ENCODE measurements around the gene RASSF5.

The RASSF5 gene, protein sequence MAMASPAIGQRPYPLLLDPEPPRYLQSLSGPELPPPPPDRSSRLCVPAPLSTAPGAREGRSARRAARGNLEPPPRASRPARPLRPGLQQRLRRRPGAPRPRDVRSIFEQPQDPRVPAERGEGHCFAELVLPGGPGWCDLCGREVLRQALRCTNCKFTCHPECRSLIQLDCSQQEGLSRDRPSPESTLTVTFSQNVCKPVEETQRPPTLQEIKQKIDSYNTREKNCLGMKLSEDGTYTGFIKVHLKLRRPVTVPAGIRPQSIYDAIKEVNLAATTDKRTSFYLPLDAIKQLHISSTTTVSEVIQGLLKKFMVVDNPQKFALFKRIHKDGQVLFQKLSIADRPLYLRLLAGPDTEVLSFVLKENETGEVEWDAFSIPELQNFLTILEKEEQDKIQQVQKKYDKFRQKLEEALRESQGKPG

DNA sequence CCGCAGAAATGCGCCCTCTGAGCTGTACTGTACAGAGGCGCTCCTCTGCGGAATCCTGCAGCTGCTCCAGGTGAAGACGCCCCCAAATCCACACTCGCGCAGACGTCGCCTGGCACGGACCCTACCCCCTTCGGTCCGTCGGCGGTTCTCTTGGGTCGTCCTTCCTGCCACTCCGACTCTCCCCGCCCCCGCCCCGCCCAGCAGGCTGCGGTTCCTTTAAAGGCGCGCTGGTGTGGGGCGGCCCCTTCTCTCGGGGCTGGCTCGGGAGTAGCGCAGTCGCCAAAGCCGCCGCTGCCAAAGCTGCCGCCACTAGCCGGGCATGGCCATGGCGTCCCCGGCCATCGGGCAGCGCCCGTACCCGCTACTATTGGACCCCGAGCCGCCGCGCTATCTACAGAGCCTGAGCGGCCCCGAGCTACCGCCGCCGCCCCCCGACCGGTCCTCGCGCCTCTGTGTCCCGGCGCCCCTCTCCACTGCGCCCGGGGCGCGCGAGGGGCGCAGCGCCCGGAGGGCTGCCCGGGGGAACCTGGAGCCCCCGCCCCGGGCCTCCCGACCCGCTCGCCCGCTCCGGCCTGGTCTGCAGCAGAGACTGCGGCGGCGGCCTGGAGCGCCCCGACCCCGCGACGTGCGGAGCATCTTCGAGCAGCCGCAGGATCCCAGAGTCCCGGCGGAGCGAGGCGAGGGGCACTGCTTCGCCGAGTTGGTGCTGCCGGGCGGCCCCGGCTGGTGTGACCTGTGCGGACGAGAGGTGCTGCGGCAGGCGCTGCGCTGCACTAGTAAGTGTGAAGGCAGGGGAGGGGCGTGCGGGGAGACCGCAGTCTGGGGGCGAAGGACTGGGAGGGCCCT lies at the start of gene RASSF5:
RASSF5 (plus strand) TSS at position 248 of the 846 bp plus-strand sequence; CDS start at position 320, 72 bp downstream.
- FAIRE-seq: no peak

DNA sequence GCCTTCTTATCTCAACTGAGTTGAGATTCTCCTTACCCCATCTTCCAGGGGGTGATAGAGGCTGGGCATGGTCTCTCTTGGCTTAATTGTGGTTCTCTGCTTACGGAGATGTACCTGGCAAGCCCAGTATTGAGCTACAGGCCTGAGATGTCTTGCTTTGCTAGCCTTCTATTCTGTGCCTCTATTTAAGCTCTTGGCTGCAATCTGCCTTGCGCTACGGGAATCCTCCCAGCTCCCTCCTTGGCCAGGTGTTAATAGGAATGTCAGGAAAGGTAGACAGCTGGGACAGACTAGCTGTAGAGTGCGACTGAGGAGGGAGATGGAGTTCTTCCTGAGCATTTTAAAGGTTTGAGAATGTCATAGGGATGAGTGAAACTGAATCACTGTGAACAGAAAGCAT lies 47.6 kb upstream of the RASSF5 start:
- FAIRE-seq: no peak

DNA sequence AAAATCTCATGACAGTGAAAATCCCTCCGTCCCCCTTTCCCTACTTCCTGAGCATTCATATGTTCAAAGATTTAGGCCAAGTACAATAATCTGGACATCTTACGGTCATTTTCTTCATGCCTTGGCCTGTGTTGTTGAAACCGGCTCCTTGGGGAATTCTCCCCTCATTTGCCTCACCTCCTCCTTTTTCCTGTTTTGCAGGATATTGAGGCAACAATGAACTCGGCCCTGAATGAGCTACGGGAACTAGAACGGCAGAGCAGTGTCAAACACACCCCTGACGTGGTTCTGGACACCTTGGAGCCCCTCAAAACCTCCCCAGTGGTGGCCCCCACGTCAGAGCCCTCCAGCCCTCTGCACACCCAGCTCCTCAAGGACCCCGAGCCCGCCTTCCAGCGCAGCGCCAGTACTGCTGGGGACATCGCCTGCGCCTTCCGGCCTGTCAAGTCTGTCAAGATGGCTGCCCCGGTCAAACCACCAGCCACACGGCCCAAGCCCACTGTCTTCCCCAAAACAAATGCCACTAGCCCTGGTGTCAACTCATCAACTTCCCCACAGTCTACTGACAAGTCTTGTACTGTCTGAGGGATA lies 46.4 kb upstream of the RASSF5 start:
- no peak for FAIRE-seq

DNA sequence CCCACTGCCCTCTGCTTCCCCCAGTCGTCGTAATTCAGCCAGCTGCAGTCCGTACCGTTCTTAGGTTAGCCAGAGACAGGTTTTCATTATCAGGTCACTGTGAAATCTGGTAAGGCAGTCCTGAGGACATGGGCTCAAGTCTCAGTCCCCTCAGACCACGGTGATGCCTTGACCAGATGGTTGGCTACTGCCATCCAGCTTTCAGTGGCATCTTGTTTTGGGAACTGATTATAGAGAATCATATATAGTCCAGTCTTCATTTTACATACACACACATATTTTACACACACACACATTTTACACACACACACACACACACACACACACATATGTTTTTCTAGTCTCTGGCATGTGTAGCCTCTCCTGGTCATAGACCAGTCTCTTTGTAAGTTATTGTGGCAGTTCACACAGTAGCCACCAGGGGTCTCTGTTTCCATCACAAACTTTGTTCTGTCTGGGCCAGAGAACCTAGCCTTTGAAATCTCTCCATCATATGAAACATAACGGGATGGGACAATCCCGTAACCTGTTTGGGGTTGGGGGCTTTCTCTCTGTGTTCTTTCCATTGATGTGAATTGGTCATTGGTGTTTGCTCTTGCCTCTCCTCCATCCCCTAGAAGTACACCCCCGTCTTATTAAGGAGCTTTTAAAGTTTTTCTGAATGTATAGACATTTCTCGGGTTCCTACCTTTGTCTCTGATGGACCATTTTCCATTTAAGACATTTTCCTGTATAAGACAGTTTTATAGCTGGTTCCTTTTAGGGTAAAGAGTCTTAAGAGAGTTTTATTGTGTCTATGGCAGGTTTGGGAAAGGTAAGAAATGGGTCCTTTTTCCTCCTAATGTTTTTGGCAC lies 45.5 kb upstream of the RASSF5 start:
- peak; percentile 88 for FAIRE-seq

DNA sequence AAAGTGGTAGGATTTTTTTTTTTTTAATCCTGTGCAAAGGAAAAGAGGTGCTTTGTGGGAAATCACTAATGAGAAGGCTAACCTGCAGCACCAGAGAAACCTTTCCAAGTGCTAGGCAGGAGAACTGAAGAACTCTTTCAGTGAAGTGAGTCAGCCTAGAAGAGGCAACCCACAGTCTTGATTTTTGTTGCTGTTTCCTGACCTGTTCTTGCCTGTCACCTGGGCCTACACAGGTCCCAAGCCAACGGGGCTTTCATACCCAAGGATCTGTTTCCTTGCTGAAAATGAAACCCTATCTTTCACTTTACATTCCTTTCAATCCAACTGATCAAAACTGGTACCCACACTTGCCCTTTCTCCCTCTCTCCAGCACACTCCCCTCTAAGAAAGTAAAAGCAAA lies 44.2 kb upstream of the RASSF5 start:
- no peak for FAIRE-seq

DNA sequence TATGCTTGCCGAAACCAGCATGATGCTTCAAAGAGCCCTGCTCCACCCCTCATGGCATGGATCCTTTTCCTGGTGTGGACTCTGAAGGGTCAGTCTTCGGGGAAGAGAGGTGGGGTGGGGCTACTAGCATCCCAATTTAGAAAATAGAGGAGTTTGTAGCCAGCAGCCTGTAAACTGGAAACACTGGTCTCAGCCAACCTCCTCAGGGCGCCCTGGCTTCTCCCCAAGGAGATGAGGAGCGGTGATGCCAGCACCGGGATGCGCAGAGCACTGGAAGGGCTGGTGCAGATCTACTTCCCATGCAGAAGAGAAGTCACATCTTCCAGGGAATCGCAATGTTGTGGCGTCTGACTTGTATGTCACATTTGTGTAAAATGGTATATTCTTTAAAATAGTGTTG lies 43.4 kb upstream of the RASSF5 start:
- FAIRE-seq: no peak

DNA sequence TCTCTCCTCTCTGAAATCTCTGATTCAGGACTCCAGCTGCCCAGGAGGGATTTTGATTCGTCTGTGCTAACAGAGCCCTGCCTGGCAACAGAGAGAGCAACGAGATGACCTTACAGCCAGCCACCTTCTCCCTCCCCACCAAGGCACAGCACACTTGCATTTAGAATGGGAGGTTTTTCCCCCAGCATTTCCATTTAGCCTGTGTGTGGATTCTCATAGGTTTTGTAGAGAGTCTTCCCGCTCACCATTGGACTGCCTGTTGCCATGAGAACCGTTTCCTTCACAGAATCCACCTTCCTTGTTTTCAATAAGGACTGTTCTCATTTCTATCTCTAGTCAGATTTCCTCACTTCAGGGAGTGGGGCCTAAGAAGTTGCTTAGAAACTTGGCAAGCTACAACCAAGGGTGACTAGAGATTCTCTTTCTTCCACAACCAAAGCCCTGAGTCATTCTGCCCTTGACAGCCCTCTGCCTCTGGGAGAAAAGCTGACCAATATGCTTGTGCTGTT lies 42.8 kb upstream of the RASSF5 start:
- FAIRE-seq: no peak

DNA sequence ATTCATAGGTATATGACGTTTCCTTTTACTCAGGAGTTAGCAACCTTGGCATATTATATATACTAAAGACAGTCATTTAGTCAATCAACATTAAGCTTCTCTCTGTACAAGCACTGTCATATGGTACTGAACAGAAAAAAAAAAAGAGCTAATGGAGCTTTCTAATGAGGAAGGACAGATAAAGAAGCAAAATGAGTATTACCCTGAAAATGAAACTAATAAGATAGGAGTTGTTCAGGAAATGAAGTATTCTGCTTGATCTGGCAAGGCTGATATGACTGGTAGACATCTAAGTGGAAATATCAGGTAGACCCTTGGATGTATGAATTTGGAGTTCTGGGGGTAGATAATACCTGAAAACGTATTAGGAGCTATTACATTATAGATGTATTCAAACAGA lies 41.4 kb upstream of the RASSF5 start:
- FAIRE-seq: no peak

DNA sequence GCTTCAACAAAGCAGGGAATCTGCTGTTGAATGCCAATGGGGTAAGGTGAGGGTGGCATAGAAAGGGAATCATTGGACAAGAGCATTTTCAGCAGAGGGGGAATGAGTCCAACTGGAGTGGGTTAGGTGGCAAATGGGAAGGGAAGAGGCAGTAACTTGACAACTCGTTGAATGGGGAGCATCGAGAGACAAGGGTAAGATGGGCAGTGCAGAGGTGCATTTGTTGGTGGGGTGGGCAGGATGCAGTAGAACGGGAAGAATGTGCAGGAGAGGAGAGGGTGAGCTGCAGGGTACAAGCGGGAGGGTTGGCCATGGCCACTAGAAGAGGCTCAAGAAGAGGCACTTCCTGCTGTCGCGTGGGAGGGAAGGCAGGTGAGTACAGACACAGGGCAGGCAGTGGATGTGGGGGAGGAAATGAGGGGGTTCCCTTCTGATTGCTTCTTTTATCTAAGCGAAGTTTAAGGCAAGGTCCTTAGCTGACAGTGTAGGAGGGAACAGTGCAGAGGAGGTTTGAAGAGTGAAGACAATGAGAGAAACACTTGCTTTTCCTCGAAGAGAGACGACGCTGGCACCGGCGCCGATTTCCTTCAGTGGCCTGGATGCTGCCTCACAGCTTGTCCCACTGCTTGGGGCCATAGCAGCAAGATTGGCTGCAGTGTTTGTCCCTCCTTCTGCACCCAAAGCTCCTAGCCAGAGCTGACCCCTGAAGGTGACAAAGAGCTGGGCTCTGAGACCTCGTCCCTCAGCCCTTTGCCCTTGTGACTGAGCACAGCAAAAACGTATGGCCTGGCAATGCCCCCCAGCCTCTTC lies 40.3 kb upstream of the RASSF5 start:
- FAIRE-seq: no peak

DNA sequence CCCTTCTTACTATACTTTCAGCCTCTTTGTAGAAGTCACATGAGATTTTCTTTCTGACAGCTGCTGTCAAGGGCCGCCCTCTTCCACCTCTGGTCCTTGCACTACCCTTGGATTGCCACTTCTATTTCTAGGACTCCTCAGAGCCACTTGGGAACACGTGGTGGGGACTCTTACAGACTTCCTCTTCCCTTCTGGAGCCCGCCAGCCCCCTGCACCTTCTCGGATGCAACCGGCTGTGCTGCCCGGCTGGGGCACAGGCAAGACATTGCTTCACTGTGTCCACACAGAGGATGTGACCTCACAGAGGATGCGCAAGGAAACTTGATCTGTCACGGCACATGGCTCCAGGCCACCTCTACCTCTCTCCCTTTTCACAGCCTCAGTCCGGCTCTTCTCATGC lies 39.4 kb upstream of the RASSF5 start:
- FAIRE-seq: no peak

DNA sequence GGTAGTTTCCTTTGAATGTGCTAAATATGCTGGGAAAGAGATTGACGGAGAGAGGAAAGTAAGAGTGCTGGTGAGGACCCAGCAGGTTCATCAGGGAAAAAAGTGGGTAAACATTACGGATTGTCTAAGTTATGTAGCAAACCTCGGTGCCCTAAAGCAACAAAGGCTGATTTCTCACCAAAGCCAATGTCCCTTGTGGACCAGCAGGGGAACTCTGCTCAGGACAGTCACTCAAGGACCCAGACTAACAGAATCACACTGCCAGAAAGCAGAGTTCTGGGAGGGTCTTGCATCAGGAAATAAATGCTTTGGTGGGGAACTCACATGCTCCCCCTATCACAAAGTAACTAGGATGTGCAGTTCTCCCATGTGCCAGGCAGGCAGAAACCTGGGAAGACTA lies 38.8 kb upstream of the RASSF5 start:
- FAIRE-seq: no peak

DNA sequence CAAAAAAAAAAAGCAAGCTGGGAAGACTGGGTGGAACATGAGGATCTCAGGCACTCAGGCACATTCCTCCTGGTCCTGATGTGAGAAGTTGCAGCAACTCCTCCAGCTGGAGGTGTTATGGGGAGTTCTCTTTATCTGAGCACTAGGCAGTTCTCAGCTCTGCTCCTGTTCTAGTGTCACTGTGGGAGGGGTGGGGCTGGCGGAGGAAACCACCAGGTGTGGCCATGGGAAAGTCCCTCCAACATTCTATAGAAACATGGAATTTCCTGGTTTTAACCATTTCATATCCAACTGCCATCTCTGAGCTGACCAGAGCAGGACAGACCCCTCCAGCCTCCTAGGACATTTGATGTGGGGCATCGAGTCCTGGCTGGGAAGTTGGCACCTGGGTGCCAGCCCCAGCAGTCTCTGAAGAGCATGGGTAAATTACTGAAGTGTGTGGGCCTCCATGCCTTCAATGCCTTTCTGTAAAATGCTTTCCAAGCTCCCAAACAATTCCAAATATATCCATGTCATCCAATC lies 37.9 kb upstream of the RASSF5 start:
- FAIRE-seq: no peak

DNA sequence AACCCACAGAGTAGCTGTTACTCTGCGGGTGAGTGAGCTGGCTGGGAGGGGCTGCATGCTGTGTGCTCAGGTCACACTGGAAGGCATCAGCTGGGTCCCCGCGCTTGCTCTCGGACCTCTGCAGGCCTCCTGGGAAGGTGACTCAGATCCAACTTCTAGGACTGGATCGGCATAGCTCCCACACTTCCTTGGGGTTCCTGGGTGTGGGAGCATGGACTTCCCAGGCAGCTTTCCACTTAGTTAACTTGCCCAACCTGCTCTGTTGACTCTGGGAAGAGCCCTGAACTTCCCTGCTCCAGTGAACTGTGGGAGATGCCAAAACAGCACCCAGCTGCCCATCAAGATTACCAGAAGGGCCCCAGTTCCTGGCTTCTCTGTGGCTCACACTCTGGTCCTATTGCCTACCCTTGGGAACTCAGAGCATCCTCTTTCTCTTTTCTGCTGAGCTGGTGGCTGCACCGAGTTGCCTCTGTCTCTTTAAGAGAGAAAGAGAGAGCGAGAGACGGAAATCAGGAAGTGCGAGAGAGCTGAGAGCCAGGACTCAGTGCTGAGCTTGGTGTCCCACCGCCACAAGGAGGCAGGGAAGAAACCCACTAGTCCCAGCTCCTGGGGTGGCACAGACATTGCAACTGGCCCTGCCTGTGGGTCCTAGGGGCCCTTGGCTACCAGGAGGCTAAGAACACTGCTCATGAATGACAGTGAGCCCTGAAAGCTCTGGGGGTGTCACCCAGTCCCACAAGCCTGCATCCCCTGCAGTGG lies 37.2 kb upstream of the RASSF5 start, which contains the start of gene IKBKE:
IKBKE (plus strand) TSS at position 544 of the 759 bp plus-strand sequence. CDS start 2,752 bp downstream, outside the sequence.
- peak; percentile 52 for FAIRE-seq

DNA sequence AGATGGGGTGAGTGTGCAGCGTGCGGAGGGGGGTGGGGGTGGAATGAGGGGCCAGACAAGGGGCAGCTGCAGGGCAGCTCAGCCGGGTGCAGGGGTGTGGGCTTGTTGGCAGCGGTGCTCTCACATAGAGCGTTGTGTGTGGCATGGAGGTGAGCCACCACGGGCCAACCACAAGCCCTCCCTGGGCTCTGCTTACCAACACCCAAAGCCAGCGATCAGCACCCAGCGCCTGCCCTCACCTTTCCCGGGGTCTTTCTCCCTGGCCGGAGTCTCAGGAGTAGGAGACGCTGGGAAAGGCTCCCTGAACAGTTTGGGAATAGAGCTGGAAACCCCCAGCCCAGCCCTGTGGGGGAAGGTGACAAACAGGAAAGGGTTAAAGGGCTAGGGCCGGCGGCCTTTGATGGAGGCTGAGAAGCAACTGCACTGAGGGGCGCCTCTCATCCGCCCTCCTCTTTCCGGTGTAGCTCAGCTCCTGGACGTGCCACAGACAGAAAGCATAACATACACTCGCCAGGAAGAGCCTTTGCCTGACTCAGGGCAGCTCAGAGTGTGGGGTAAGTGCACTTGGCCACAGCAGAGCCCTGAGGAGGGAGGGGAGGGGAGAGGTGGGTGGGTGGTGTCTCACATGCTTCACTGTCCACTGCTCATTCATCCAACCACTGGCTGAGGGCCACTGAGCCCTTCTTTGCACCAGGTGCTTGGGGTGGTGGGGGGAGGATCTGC lies 36.5 kb upstream of the RASSF5 start:
- no peak for FAIRE-seq

DNA sequence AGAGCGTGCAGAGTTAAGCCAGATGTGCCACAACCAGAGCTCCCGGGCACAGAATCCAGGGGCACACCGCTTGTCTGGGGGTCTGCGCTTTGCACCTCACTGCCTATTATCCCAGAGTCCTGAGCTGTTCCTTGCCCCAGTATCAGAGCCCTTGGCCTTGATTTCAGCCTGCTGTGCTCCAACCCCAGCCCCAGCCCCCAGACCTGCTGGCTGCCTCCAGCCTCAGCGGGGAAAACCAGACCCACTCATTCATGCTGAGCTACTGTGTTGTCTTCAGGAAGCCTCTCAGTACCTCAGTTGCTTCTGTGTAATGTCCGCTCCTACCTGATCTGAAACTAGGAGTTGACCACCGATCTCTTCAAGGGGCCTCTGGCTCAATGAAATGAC lies 35.9 kb upstream of the RASSF5 start:
- no peak for FAIRE-seq

DNA sequence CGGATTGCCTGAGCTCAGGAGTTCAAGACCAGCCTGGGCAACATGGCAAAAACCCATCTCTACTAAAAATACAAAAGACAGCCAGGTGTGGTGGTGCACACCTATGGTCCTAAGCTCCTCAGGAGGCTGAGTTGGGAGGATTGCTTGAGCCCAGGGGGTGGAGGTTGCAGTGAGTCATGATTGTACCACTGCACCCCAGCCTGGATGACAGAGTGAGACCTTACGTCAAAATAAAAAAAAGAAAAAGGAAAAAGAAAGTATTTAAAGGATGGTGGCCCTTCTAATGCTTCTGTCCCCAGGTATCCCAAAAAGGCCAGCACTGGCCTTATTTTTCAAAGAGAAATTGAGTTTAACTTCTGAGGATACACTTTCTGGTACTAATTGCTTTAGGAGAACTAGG lies 35.3 kb upstream of the RASSF5 start:
- FAIRE-seq: no peak

DNA sequence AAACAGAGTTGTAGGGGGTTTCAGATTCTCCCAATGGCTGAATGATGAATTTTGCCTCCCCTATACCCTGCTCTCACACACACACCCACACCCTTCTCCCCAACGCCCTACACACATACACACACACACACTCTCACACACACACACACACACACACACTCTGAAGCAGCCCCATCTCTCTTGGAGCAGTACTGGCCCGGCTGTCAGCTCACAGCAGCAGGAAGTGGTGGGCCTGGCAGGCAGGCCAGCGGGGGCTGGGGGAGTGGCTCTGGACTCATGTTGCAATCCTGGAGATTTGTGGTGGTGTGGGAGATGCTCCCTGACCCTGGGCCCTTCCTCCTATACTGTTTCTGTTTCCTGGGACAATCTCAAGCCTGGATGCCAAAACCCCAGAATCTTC lies 34.9 kb upstream of the RASSF5 start:
- FAIRE-seq: no peak

DNA sequence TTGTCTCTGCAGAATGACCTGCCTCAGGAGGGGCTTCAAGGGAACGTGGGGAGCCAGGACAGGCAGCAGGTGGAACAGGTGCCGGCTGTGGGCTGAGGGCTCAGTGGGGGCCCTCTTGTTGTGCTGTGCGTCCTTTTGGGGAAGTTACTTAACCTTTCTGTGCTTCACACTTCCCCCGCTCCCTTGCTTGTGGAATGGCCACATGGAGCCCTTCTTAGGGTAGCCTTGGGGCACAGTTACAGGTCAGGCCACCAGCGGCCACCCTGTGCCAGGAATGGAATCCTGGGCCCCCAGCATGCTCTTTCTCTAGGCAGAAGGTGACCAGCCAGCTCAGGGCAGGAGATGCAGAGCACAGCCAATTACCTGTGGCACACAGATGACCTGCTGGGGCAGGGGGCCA lies 34.4 kb upstream of the RASSF5 start:
- FAIRE-seq: no peak

DNA sequence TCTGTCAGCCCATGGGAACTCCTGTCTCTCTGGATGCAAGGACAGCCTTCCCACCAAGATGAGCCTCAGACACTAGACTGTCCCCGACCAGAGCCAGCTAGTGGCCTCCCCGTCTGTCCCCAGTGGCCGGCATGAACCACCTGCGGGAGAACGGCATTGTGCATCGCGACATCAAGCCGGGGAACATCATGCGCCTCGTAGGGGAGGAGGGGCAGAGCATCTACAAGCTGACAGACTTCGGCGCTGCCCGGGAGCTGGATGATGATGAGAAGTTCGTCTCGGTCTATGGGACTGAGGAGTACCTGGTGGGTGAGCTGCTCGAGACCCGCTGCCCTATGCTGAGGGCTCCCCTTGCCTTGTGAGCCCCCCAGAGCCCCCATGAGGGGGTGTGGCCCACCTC lies 31.3 kb upstream of the RASSF5 start:
- no peak for FAIRE-seq

DNA sequence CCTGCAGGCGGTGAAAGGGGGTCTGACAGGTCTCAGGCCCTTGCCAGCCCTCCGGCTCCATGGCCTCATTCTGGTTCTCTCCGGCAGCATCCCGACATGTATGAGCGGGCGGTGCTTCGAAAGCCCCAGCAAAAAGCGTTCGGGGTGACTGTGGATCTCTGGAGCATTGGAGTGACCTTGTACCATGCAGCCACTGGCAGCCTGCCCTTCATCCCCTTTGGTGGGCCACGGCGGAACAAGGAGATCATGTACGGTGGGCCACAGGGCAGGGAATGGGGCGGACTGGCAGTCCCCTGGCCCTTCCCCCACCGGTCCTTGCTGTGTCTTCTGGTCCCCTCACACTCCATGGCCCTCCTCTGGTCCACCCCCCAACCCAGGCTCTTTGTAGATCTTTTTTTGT lies 30.7 kb upstream of the RASSF5 start:
- FAIRE-seq: no peak

All from G401.6 (cell line).